Progenitor cell of endocrine pancreas (in vitro differentiated cells): ENCODE results near the gene PDZD2. TPM values are rescaled to one million over a fixed set of nuclear protein-coding genes. Genes with fewer than 3 reads are reported as not detected.

Experiments used
- DNase-seq: peaks from one replicate; pipeline ENCODE4 v3.0.0; 2021; ENCODE audit warnings: low spot score; ENCODE audit not compliant: unreplicated experiment
- H3K27ac Mint-ChIP-seq: 2 replicates; pipeline ENCODE4 v1.8.0; 2021; ENCODE audit warnings: mild to moderate bottlenecking, moderate library complexity, mixed read lengths
- H3K27me3 Mint-ChIP-seq: 2 replicates; pipeline ENCODE4 v1.8.0; 2021; ENCODE audit warnings: mixed read lengths
- H3K36me3 Mint-ChIP-seq: 2 replicates; pipeline ENCODE4 v1.8.0; 2022; ENCODE audit warnings: mixed read lengths; ENCODE audit not compliant: insufficient read depth
- H3K4me1 Mint-ChIP-seq: 2 replicates; pipeline ENCODE4 v1.8.0; 2021; ENCODE audit warnings: low read depth, mixed read lengths
- H3K4me3 Mint-ChIP-seq: 2 replicates; pipeline ENCODE4 v1.8.0; 2021; ENCODE audit warnings: low read depth, mild to moderate bottlenecking, moderate library complexity, mixed read lengths
- H3K9me3 Mint-ChIP-seq: 2 replicates; pipeline ENCODE4 v1.8.0; 2021; ENCODE audit warnings: low read depth, mixed read lengths
- CTCF ChIP-seq: fragments of 200-600 bp; sonication (generic); IDR thresholded peaks from one replicate; pipeline ENCODE4 v1.5.0; 2021; ENCODE audit warnings: antibody characterized with exemption, mild to moderate bottlenecking; ENCODE audit not compliant: unreplicated experiment
- total RNA-seq: library from RNA; stranded (reverse); gene quantifications from 2 replicates; pipeline ENCODE4 v1.2.1, GENCODE V29; 2021

The PDZD2 gene
- total RNA-seq, 1 donor from 2014 or later = 3.1 TPM

- no peak for DNase-seq
- Mint-ChIP-seq H3K36me3 (no peaks in the 10 kb centered on the region), H3K27ac (peak overlapping the region; percentile 17), H3K4me3 (no peak overlapping the region), H3K4me1 (no peaks in the 10 kb centered on the region), H3K27me3 (no peaks in the 10 kb centered on the region), H3K9me3 (no peaks in the 10 kb centered on the region)
- no peak for TF ChIP-seq CTCF
These were observed 343.1 kb downstream of the PDZD2 start for GRCh38 chr5:31982027-31982426.

- Mint-ChIP-seq H3K4me1 (no peaks in the 10 kb centered on the region), H3K36me3 (no peaks in the 10 kb centered on the region), H3K4me3 (no peak overlapping the region), H3K27ac (no peak overlapping the region), H3K27me3 (no peaks in the 10 kb centered on the region), H3K9me3 (no peaks in the 10 kb centered on the region)
- no peak for TF ChIP-seq CTCF
- DNase-seq = no peak
These were observed 343.7 kb downstream of the PDZD2 start for GRCh38 chr5:31982621-31983020.

- Mint-ChIP-seq H3K4me1 (no peaks in the 10 kb centered on the region), H3K9me3 (peaks cover 4% of the 10 kb centered on the region), H3K27ac (no peak overlapping the region), H3K27me3 (no peaks in the 10 kb centered on the region), H3K4me3 (no peak overlapping the region), H3K36me3 (peaks cover 2% of the 10 kb centered on the region)
- no peak for DNase-seq
- TF ChIP-seq CTCF = no peak
These were observed 344.9 kb downstream of the PDZD2 start for GRCh38 chr5:31983851-31984250.

- DNase-seq = no peak
- TF ChIP-seq CTCF = no peak
- H3K4me1 Mint-ChIP-seq = no peaks in the 10 kb centered on the region
- peaks cover 4% of the 10 kb centered on the region for H3K9me3 Mint-ChIP-seq
- H3K4me3 Mint-ChIP-seq = no peak overlapping the region
- no peaks in the 10 kb centered on the region for H3K27me3 Mint-ChIP-seq
- H3K36me3 Mint-ChIP-seq = peaks cover 2% of the 10 kb centered on the region
- H3K27ac Mint-ChIP-seq = no peak overlapping the region
These were observed 345.8 kb downstream of the PDZD2 start for GRCh38 chr5:31984691-31985090.

GRCh38 chr5:31986101-31986500, 347.2 kb downstream of the PDZD2 start:
- peaks cover 4% of the 10 kb centered on the region for H3K9me3 Mint-ChIP-seq
- peaks cover 2% of the 10 kb centered on the region for H3K36me3 Mint-ChIP-seq
- no peak for DNase-seq
- no peak overlapping the region for H3K27ac Mint-ChIP-seq
- no peaks in the 10 kb centered on the region for H3K27me3 Mint-ChIP-seq
- H3K4me3 Mint-ChIP-seq = no peak overlapping the region
- H3K4me1 Mint-ChIP-seq = no peaks in the 10 kb centered on the region
- TF ChIP-seq CTCF = no peak
